Osteocyte (in vitro differentiated cells): ENCODE results near the gene PRDM10. TPM values are rescaled to one million over a fixed set of nuclear protein-coding genes. Genes with fewer than 3 reads are reported as not detected.
A peak's percentile ranks its signal among the peaks of the same experiment; 100 is the strongest.

Experiments used
- DNase-seq: peaks from one replicate; pipeline ENCODE4 v3.0.0; 2021; ENCODE audit warnings: mixed read lengths; ENCODE audit not compliant: unreplicated experiment; ENCODE audit errors: extremely low spot score
- H3K27ac Mint-ChIP-seq: one replicate; pipeline ENCODE4 v1.8.0; 2021; ENCODE audit warnings: mild to moderate bottlenecking, mixed read lengths; ENCODE audit not compliant: unreplicated experiment
- H3K27me3 Mint-ChIP-seq: one replicate; pipeline ENCODE4 v1.8.0; 2021; ENCODE audit warnings: mixed read lengths; ENCODE audit not compliant: unreplicated experiment
- H3K36me3 Mint-ChIP-seq: one replicate; pipeline ENCODE4 v1.8.0; 2021; ENCODE audit warnings: mixed read lengths; ENCODE audit not compliant: unreplicated experiment
- H3K4me1 Mint-ChIP-seq: one replicate; pipeline ENCODE4 v1.8.0; 2021; ENCODE audit warnings: mixed read lengths; ENCODE audit not compliant: unreplicated experiment
- H3K4me3 Mint-ChIP-seq: one replicate; pipeline ENCODE4 v1.8.0; 2021; ENCODE audit warnings: mild to moderate bottlenecking, moderate library complexity, mixed read lengths; ENCODE audit not compliant: unreplicated experiment
- H3K9me3 Mint-ChIP-seq: one replicate; pipeline ENCODE4 v1.8.0; 2021; ENCODE audit warnings: mixed read lengths; ENCODE audit not compliant: unreplicated experiment
- CTCF ChIP-seq: fragments of 200-600 bp; sonication (generic); IDR thresholded peaks from 2 replicates; pipeline ENCODE4 v1.5.0; 2021; ENCODE audit warnings: antibody characterized with exemption, mild to moderate bottlenecking, moderate library complexity
- total RNA-seq: library from RNA; stranded (reverse); gene quantifications from 2 replicates; pipeline ENCODE4 v1.2.1, GENCODE V29; 2021

Gene PRDM10
- total RNA-seq, 1 donor from 2014 or later = 15.3 TPM

GRCh38 chr11:130047141-130047540 is 44.5 kb upstream of the PRDM10 start:
- TF ChIP-seq CTCF = no peak
- no peak overlapping the region for H3K4me3 Mint-ChIP-seq
- H3K4me1 Mint-ChIP-seq = peaks cover 2% of the 10 kb centered on the region
- H3K9me3 Mint-ChIP-seq = no peaks in the 10 kb centered on the region
- no peaks in the 10 kb centered on the region for H3K27me3 Mint-ChIP-seq
- no peaks in the 10 kb centered on the region for H3K36me3 Mint-ChIP-seq
- H3K27ac Mint-ChIP-seq = no peak overlapping the region
- peak; percentile 4 for DNase-seq

- no peak for TF ChIP-seq CTCF
- H3K4me3 Mint-ChIP-seq = no peak overlapping the region
- DNase-seq = peak; percentile 36
- H3K27ac Mint-ChIP-seq = no peak overlapping the region
- no peaks in the 10 kb centered on the region for H3K4me1 Mint-ChIP-seq
- H3K9me3 Mint-ChIP-seq = no peaks in the 10 kb centered on the region
- no peaks in the 10 kb centered on the region for H3K27me3 Mint-ChIP-seq
- H3K36me3 Mint-ChIP-seq = no peaks in the 10 kb centered on the region
Observed at GRCh38 chr11:130043575-130043974, 40.9 kb upstream of the PRDM10 start.

- no peaks in the 10 kb centered on the region for H3K36me3 Mint-ChIP-seq
- no peak overlapping the region for H3K4me3 Mint-ChIP-seq
Observed at GRCh38 chr11:130042093-130042591, 39.5 kb upstream of the PRDM10 start.

GRCh38 chr11:130040281-130040940 is 37.8 kb upstream of the PRDM10 start:
- H3K4me3 Mint-ChIP-seq = no peak overlapping the region
- H3K27me3 Mint-ChIP-seq = no peaks in the 10 kb centered on the region
- DNase-seq = peak; percentile 83
- no peaks in the 10 kb centered on the region for H3K36me3 Mint-ChIP-seq
- no peak overlapping the region for H3K27ac Mint-ChIP-seq
- no peak for TF ChIP-seq CTCF
- H3K4me1 Mint-ChIP-seq = no peaks in the 10 kb centered on the region
- H3K9me3 Mint-ChIP-seq = no peaks in the 10 kb centered on the region

More at GRCh38 chr11:130042093-130042591, 39.5 kb upstream of the PRDM10 start:
- Mint-ChIP-seq H3K27me3 (no peaks in the 10 kb centered on the region), H3K27ac (no peak overlapping the region), H3K4me1 (no peaks in the 10 kb centered on the region), H3K9me3 (no peaks in the 10 kb centered on the region)
- no peak for DNase-seq
- no peak for TF ChIP-seq CTCF

- peak; percentile 15 for DNase-seq
- Mint-ChIP-seq H3K4me1 (no peaks in the 10 kb centered on the region), H3K9me3 (no peaks in the 10 kb centered on the region), H3K27me3 (no peaks in the 10 kb centered on the region), H3K4me3 (no peak overlapping the region), H3K36me3 (no peaks in the 10 kb centered on the region), H3K27ac (no peak overlapping the region)
- no peak for TF ChIP-seq CTCF
Observed at GRCh38 chr11:130037881-130038585, 35.4 kb upstream of the PRDM10 start.
